GM19397 (cell line): ENCODE measurements around the gene SLC5A10.
A peak's percentile ranks its signal among the peaks of the same experiment; 100 is the strongest.
"Not testable (repeated sequence)": the region's sequence is repeated elsewhere in the genome, so short reads cannot be mapped to it uniquely, and the experiment has no call there.

Experiments used
- ATAC-seq: cut with Tn5 transposase; IDR thresholded peaks from one replicate; pipeline ENCODE4 v1.9.1; 2021; ENCODE audit warnings: mild to moderate bottlenecking, moderate library complexity; ENCODE audit not compliant: unreplicated experiment

Gene SLC5A10

DNA sequence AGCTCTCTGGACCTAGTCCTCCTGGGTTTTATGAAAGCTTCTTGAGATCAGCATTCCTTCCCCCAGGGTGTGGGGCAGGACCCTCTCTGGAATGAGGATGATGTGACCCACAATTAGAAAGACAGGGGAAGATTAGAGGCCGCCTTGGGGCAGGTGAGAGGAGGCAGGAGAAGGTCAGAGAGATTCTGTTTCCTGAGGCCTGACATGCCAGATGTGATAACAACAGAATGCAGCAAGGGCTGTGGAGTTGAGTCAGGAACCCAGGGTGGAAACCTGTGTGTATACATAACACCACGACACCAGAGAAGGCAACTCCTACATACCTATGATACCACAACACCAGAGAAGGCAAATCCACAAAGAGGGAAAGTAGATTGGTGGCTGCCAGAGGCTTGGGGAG lies 5.4 kb upstream of the SLC5A10 start:
- ATAC-seq: no peak

- no peak for ATAC-seq
Measured at GRCh38 chr17:18947866-18948265, 4.1 kb upstream of the SLC5A10 start.

GRCh38 chr17:18948476-18949006 lies 3.4 kb upstream of the SLC5A10 start:
- ATAC-seq: no peak

- ATAC-seq: no peak
Measured at GRCh38 chr17:18949566-18949965, 2.4 kb upstream of the SLC5A10 start.

DNA sequence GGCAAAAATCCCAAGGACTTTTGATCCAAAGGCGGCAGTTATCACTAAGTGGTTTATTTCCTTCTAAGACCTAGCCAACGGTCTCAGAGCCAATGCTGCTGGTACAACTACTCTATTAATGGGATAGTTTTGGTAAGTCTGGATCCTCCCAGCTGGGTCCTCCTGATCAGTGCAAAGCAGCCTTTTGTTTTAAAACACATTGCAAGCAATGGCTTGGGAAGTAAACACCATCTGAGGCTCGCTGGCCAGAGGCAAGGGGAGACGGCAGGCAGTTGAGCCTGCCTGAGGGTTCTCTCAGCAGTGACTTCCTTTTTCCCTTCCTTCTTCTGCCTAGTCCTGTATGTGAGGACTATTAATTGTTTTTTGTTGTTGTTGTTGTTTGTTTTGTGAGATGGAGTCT lies 1.6 kb upstream of the SLC5A10 start:
- no peak for ATAC-seq

DNA sequence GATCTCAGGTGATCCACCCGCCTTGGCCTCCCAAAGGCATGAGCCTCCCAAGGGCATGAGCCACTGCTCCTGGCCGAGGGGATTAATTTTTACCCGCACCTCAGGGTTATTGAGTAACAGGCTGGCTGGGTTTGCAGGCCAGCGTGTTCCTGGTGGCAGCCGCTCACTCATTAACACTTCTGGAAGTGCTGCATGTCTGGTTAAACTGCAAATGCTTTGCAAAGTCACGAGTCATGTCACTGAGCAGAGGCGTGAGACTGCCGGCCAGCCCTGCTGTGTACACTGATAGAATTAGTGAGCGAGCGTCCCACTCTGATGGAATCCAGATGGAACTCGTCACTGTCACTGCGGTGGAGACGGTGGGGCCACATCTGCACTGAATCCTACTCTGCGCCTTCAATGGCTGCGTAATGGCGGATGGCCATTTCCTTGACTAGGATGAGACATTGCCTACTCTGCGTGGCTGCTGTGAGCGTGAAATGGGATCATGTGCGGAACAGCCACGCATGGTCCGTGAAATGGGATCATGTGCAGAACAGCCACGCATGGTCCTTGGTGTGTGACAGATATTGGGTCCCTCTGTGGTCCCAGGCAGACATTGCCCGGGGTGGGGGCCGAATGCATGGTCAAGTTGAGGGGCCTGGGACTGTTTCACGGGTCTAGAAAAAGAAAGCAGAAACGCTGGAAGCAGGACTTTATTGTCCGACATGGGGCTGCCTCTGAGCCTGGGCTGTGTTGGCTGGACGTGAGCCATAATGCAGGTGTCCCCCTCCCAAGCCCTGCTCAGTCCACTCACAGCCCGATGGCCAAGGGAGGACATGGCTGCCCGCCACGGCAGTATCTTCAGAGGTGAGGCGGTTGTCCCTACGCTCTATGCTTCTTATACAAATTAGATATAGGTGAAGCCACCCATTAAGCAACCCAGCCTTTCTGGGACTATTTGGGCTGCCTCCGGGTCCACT lies 740 bp upstream of the SLC5A10 start:
- ATAC-seq: no peak

DNA sequence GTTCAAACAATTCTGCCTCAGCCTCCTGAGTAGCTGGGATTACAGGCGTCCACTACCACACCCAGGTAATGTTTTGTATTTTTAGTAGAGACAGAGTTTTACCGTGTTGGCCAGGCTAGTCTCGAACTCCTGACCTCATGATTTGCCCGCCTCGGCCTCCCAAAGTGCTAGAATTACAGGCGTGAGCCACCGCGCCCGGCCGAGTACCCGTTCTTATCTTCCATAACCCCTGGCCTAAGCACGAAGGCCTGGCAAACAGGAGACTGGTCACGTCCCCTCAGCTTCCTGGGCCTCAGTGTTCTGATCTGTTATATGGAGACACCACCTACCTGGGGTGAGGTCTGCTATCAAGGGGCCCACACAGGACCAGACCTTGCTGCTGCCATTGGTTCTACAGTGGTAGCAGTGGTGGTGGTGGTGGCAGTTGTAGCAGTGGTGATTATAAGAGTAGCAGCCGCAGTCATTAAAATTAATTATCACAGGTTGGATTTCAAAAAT lies 1.3 kb downstream of the SLC5A10 start:
- ATAC-seq: no peak

- ATAC-seq: no peak
Measured at GRCh38 chr17:18954321-18954720, 2.4 kb downstream of the SLC5A10 start.

DNA sequence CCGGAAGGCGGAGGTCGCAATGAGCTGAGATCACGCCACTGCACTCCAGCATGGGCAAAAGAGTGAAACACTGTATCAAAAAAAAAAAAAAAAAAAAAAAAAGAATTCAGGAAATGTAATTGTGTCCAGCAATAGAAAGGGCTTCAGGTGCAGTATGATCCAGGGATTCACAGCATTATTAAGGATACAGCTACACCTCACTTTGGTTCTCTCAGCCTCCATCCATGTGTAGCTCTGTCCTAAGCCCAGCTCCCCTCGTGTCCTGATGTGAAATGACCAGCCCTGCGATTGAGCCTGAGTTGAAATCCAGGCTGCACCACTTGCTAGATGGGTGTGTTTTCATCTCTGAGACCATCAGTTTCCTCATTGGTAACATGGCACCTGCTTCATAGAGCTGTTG lies 3.0 kb downstream of the SLC5A10 start:
- no peak for ATAC-seq

- not testable (repeated sequence) for ATAC-seq
Measured at GRCh38 chr17:18956021-18956420, 4.1 kb downstream of the SLC5A10 start.

GRCh38 chr17:18956581-18956980 lies 4.6 kb downstream of the SLC5A10 start:
- no peak for ATAC-seq

DNA sequence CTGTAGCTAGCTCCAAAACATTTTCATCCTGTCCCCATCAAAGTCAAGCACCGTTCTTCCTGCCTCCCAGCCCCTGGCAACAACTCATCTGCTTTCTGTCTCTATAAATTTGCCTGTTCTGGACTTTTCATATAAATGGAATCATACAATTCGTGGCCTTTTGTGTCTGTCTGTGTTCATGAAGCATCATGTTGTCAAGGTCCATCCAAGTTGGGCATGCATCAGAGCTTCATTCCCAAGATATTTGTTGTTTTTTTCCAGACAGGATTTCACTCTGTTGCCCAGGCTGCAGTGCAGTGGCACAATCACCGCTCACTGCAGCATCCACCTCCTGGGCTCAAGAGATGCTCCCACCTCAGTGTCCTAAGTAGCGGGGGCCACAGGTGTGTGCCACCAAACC lies 5.9 kb downstream of the SLC5A10 start:
- ATAC-seq: no peak

- ATAC-seq: no peak
Measured at GRCh38 chr17:18958611-18959010, 6.6 kb downstream of the SLC5A10 start.

- ATAC-seq: no peak
Measured at GRCh38 chr17:18959071-18959844, 7.3 kb downstream of the SLC5A10 start.

DNA sequence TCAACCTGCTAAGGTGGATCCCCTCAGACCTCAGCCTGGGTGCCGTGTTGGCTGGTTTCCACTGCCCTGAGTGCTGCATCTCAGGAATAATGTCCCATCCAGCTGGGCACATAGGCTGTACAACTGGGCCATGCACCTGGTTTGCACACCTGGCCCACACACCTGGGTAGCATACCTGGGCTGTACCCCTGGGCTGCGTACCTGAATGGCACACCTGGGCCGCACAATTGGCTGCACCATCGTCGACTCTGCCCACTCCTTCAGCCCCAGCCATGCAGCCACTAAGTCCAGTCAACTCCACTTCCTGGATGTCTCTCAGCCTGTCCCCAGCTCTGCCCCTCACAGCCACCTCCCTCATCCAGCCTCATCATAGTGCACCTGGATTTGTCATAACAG lies 7.9 kb downstream of the SLC5A10 start:
- no peak for ATAC-seq

GRCh38 chr17:18960241-18960665 lies 8.3 kb downstream of the SLC5A10 start:
- no peak for ATAC-seq

DNA sequence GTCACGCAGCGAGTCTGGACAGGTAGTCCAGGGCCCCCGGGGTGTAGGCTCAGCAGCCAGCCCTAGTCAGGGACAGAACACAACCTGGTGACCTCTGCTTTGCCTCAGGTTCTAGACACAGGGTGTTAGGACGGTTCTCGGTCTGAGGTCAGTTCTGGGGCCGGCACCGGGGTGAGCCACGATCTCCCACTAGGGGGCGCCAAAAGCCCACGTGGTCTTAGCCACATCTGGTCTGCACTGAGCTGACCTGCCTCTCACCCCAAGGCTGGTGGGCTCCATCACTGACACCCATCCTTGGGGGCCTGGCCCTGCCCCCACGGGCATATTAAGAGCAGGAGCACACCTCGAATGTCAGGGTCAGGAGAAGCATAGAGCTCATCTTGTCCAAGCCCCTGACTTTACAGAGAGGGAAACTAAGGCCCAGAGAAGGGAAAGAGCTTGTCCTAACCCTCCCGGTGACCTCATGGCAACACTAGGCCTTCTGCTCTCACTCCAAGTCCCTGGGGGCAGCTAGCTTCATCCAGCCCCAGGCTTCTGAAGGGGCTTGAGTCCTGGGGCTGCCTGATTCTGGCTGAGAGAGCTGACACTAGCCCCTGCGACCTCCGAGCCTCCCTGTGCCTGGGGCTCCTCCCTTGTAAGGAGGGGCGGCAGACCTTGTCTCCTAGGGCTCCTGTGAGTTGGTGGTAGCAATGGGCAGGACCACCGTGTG lies 9.0 kb downstream of the SLC5A10 start:
- ATAC-seq: peak; percentile 76

- ATAC-seq: no peak
Measured at GRCh38 chr17:18961634-18962493, 9.9 kb downstream of the SLC5A10 start.

DNA sequence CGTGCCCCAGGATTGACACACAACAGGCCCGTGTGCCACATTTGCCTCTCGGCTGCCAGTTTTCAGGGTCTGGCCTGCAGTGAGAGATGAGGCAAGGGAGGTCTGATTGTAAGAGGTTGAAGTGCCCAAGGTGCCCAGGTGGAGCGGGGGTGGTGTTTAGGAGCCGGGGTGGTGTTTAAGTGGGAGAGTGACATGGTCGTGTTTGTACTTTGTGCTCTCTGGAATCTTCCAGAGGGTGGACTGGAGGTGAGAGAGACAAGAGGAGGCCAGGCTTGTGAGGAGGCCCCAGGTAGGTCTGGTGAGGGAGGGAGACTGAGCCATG lies 10.5 kb downstream of the SLC5A10 start:
- ATAC-seq: no peak
